MCF 10A (cell line): ENCODE results near the gene PDE4D. TPM values are rescaled to one million over a fixed set of nuclear protein-coding genes. Genes with fewer than 3 reads are reported as not detected.

Experiments
- BruUV-seq: library from RNA; stranded (reverse); fragments of 400-500 nt; replicated peaks from 2 replicates; lab custom pipeline; 2021; lab: Mats Ljungman, UMichigan
- CTCF ChIA-PET: fragments of 300-600 bp; sonication (Branson Sonifier 250); formaldehyde crosslinking; extraction: SDS; loops from one replicate; lab custom pipeline; 2021; ENCODE audit warnings: antibody characterized with exemption, inconsistent platforms; lab: Yijun Ruan, JAX
- POLR2A ChIA-PET: fragments of 300-600, 350-650 bp; sonication (Branson Sonifier 250); formaldehyde crosslinking; extraction: SDS; loops from one replicate; lab custom pipeline; 2020; ENCODE audit warnings: antibody characterized with exemption, inconsistent platforms; lab: Yijun Ruan, JAX
- DNase-seq: peaks from one replicate; pipeline ENCODE4 v3.0.0-alpha.2; 2018; ENCODE audit not compliant: unreplicated experiment
- H3K27ac Mint-ChIP-seq: one replicate; pipeline ENCODE4 v1.8.0; 2022; ENCODE audit warnings: mild to moderate bottlenecking, low read depth, mixed read lengths; ENCODE audit not compliant: unreplicated experiment
- H3K27me3 Mint-ChIP-seq: one replicate; pipeline ENCODE4 v1.8.0; 2022; ENCODE audit warnings: mixed read lengths; ENCODE audit not compliant: insufficient read depth, unreplicated experiment
- H3K36me3 Mint-ChIP-seq: one replicate; pipeline ENCODE4 v1.8.0; 2022; ENCODE audit warnings: mild to moderate bottlenecking, moderate library complexity, mixed read lengths; ENCODE audit not compliant: insufficient read depth, unreplicated experiment
- H3K4me1 Mint-ChIP-seq: one replicate; pipeline ENCODE4 v1.8.0; 2022; ENCODE audit warnings: mixed read lengths; ENCODE audit not compliant: insufficient read depth, unreplicated experiment
- H3K4me3 Mint-ChIP-seq: one replicate; pipeline ENCODE4 v1.8.0; 2022; ENCODE audit warnings: mild to moderate bottlenecking, moderate library complexity, mixed read lengths; ENCODE audit not compliant: unreplicated experiment
- H3K9me3 Mint-ChIP-seq: one replicate; pipeline ENCODE4 v1.8.0; 2022; ENCODE audit warnings: mixed read lengths; ENCODE audit not compliant: unreplicated experiment
- CTCF ChIP-seq: fragments of 200-600 bp; IDR thresholded peaks from one replicate; pipeline ENCODE4 v1.8.0; 2022; ENCODE audit warnings: antibody characterized with exemption, mild to moderate bottlenecking; ENCODE audit not compliant: unreplicated experiment
- intact Hi-C: fragments of 100-400 bp; cut with micrococcal nuclease; formaldehyde crosslinking; loops from 2 replicates; pipeline ENCODE4 v1.14.1; 2022
- total RNA-seq: library from RNA; stranded (reverse); gene quantifications from 2 replicates; pipeline ENCODE4 v1.2.3, GENCODE V29; 2022

The PDE4D gene
- total RNA-seq, 1 experiment from 2014 or later, result 85.0 TPM

- H3K4me1 Mint-ChIP-seq, result peaks cover 12% of the 10 kb centered on the region
- TF ChIP-seq CTCF, result no peak
- H3K27me3 Mint-ChIP-seq, result no peaks in the 10 kb centered on the region
- no peak overlapping the region for H3K27ac Mint-ChIP-seq
- ChIA-PET CTCF (interaction anchor here (0.6 to 4.6 kb wide), 8 partner anchors 8 to 1443 kb away, joined by 3 to 27 read pairs (median 5); no protein-coding TSS in a partner anchor), POLR2A (no interaction called here)
- no peak overlapping the region for H3K4me3 Mint-ChIP-seq
- no peaks in the 10 kb centered on the region for H3K36me3 Mint-ChIP-seq
- H3K9me3 Mint-ChIP-seq, result peaks cover 8% of the 10 kb centered on the region
- intact Hi-C loops, result no loop called here
- no TSS peak for BruUV-seq
- DNase-seq, result no peak
Measured at GRCh38 chr5:59221769-59222168, 671.8 kb downstream of the PDE4D start.

DNA sequence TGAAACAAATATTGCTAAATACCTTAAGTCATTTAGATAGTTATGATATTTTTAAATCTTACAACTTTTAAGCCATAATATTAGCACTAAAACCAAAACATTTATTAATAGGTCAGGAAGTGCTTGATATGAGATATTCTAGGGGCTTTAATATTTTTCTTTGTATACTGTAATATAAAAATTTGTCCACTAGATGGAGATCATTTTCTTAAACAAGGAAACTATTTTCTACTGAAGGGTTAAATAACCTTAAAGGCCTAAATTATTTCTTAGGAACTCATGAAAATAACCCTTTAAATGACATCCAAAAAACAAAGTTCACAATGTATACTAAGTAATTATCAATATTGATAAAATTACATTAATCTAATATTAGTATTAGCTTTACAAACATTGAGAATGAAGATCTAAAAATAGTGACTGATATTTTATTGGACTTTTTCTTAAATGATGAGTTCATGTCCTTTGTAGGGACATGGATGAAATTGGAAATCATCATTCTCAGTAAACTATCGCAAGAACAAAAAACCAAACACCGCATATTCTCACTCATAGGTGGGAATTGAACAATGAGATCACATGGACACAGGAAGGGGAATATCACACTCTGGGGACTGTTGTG lies 675.0 kb downstream of the PDE4D start:
- Mint-ChIP-seq H3K9me3 (peaks cover 7% of the 10 kb centered on the region), H3K4me3 (no peak overlapping the region), H3K27me3 (no peaks in the 10 kb centered on the region), H3K36me3 (peaks cover 15% of the 10 kb centered on the region), H3K4me1 (peaks cover 22% of the 10 kb centered on the region), H3K27ac (no peak overlapping the region)
- TF ChIP-seq CTCF, result peak; percentile 39
- intact Hi-C loops, result loop anchor here (1.0 kb wide), 2 partner anchors 130 to 150 kb away; no protein-coding TSS in a partner anchor
- POLR2A ChIA-PET, result no interaction called here
- CTCF ChIA-PET, result interaction anchor here (0.6 kb wide), 1 partner anchor 41 kb away, joined by 3 read pairs; no protein-coding TSS in a partner anchor
- peak; percentile 11 for DNase-seq
- BruUV-seq, result no TSS peak

- DNase-seq, result no peak
- ChIA-PET CTCF (interaction anchor here (0.6 to 3.5 kb wide), 17 partner anchors 21 to 584 kb away, joined by 3 to 19 read pairs (median 4); no protein-coding TSS in a partner anchor), POLR2A (interaction anchor here (0.7 to 2.4 kb wide), 3 partner anchors 8 to 143 kb away, joined by 3 to 6 read pairs (median 4); no protein-coding TSS in a partner anchor)
- no peaks in the 10 kb centered on the region for H3K27me3 Mint-ChIP-seq
- H3K4me1 Mint-ChIP-seq, result peaks cover 27% of the 10 kb centered on the region
- H3K27ac Mint-ChIP-seq, result no peak overlapping the region
- no peak for TF ChIP-seq CTCF
- peaks cover 18% of the 10 kb centered on the region for H3K36me3 Mint-ChIP-seq
- H3K4me3 Mint-ChIP-seq, result no peak overlapping the region
- peaks cover 7% of the 10 kb centered on the region for H3K9me3 Mint-ChIP-seq
- intact Hi-C loops, result no loop called here
- BruUV-seq, result no TSS peak
Measured at GRCh38 chr5:59216841-59217240, 676.7 kb downstream of the PDE4D start.

DNA sequence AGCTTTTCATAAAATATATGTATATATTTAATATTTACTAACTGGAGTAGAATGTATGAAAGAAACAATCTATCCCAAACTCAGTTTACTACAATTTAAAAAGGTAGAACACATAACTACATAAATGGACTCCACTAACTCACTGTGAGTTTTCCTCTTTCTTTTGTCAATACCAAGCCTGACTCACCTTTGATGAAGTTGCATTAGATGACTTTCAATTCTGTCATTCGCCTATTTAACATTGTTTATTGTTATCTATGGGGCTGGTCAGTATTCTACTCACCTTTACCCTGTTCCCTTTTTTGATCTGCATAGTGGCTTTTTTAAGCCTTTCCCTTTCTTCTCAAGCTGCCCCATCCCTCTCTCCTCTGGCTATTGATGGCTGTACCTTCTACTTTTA lies 680.9 kb downstream of the PDE4D start:
- DNase-seq, result no peak
- peaks cover 7% of the 10 kb centered on the region for H3K9me3 Mint-ChIP-seq
- TF ChIP-seq CTCF, result no peak
- H3K4me1 Mint-ChIP-seq, result peaks cover 33% of the 10 kb centered on the region
- ChIA-PET POLR2A (interaction anchor here (0.6 to 1.6 kb wide), 2 partner anchors 57 to 63 kb away, joined by 3 to 4 read pairs; no protein-coding TSS in a partner anchor), CTCF (interaction anchor here (0.7 to 5.0 kb wide), 5 partner anchors 21 to 168 kb away, joined by 3 to 28 read pairs (median 6); no protein-coding TSS in a partner anchor)
- intact Hi-C loops, result no loop called here
- H3K4me3 Mint-ChIP-seq, result no peak overlapping the region
- peaks cover 18% of the 10 kb centered on the region for H3K36me3 Mint-ChIP-seq
- no TSS peak for BruUV-seq
- no peaks in the 10 kb centered on the region for H3K27me3 Mint-ChIP-seq
- peak overlapping the region; percentile 8 for H3K27ac Mint-ChIP-seq
